Measurements from ENCODE around the gene TAS2R14. TPM values are rescaled to one million over a fixed set of nuclear protein-coding genes. Genes with fewer than 3 reads are reported as not detected.

TAS2R14 gene
- total RNA-seq, 1 donor from 2014 or later: 2.8 TPM

DNA sequence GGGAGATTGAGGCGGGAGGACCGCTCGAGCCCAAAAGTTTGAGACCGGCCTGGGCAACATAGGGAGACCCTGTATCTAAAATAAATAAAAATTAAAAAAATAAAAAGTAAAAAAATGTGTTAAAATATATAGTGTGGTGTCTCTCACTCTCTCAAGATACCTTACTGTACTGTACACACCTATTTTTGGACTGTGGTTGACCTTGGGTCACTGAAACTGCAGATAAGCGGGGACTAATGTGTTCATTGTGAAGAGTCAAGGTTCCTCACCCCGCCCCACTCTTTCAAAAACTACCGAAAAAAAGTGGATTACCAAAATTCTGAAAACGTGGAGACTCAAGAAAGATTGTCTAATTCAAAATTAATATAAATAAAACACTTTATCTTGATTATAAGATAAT is 28.7 kb downstream of the TAS2R14 start:
- Mint-ChIP-seq H3K27ac (no peak overlapping the region), H3K4me1 (ENCODE audit: unreplicated experiment) (no peaks in the 10 kb centered on the region), H3K4me3 (no peak overlapping the region), H3K36me3 (peaks cover 21% of the 10 kb centered on the region), H3K9me3 (no peaks in the 10 kb centered on the region), H3K27me3 (no peaks in the 10 kb centered on the region)
- DNase-seq (ENCODE audit: extremely low spot score, unreplicated experiment): no peak
- TF ChIP-seq, protein P1, sequence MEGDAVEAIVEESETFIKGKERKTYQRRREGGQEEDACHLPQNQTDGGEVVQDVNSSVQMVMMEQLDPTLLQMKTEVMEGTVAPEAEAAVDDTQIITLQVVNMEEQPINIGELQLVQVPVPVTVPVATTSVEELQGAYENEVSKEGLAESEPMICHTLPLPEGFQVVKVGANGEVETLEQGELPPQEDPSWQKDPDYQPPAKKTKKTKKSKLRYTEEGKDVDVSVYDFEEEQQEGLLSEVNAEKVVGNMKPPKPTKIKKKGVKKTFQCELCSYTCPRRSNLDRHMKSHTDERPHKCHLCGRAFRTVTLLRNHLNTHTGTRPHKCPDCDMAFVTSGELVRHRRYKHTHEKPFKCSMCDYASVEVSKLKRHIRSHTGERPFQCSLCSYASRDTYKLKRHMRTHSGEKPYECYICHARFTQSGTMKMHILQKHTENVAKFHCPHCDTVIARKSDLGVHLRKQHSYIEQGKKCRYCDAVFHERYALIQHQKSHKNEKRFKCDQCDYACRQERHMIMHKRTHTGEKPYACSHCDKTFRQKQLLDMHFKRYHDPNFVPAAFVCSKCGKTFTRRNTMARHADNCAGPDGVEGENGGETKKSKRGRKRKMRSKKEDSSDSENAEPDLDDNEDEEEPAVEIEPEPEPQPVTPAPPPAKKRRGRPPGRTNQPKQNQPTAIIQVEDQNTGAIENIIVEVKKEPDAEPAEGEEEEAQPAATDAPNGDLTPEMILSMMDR (conservative IDR thresholded peaks at IDR 0.05): no peak

DNA sequence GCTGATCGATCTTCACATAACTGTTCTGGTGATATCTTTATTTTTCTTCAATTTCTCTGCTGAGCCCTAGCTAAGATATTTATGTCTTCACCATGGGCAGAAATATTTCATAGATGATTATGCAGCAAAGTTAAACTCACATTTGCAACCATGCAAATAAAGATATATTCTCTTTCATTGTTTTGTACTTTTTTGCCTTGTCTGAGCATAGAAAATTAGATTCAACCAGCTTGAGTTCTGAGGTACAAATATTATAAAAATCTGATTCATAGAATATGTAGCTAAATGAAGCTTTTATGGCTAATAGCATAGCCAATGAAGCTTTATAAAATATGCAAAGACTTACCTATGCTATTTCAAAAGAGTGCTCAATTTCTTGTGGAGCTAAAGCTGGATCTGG is 29.6 kb downstream of the TAS2R14 start, which contains the start of gene TAS2R13:
TSS of gene TAS2R13 (minus strand) at position 101 of the 400 bp plus-strand sequence. CDS start 264 bp downstream, outside the sequence.
- H3K9me3 Mint-ChIP-seq: peaks cover 7% of the 10 kb centered on the region
- no peak for DNase-seq (ENCODE audit: extremely low spot score, unreplicated experiment)
- H3K27ac Mint-ChIP-seq: no peak within 1 kb of the TSS
- no peak within 1 kb of the TSS for H3K4me3 Mint-ChIP-seq
- TF ChIP-seq, protein P1 (conservative IDR thresholded peaks at IDR 0.05): no peak
- H3K36me3 Mint-ChIP-seq: peaks cover 30% of the 10 kb centered on the region
- H3K27me3 Mint-ChIP-seq: no peaks in the 10 kb centered on the region
- H3K4me1 Mint-ChIP-seq (ENCODE audit: unreplicated experiment): no peaks in the 10 kb centered on the region

DNA sequence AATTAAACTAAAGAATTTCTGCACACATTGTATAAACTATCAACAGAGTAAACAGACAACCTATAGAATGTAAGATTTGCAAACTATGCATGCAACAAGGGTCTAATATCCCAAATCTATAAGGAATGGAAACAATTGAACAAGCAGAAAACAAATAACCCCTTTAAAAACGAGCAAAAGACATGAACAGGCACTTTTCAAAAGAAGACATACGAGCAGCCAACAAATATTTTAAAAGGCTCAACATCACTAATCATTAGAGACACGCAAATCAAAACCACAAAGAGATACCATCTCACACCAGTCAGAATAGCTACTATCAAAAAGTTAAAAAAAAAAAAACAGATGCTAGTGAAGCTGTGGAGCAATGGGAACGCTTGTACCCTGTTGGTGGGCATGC is 34.4 kb downstream of the TAS2R14 start:
- Mint-ChIP-seq H3K4me1 (ENCODE audit: unreplicated experiment) (no peaks in the 10 kb centered on the region), H3K4me3 (no peak overlapping the region), H3K27me3 (no peaks in the 10 kb centered on the region), H3K36me3 (peaks cover 46% of the 10 kb centered on the region), H3K9me3 (peaks cover 14% of the 10 kb centered on the region), H3K27ac (no peak overlapping the region)
- DNase-seq (ENCODE audit: extremely low spot score, unreplicated experiment): no peak
- TF ChIP-seq, protein P1 (conservative IDR thresholded peaks at IDR 0.05): no peak

DNA sequence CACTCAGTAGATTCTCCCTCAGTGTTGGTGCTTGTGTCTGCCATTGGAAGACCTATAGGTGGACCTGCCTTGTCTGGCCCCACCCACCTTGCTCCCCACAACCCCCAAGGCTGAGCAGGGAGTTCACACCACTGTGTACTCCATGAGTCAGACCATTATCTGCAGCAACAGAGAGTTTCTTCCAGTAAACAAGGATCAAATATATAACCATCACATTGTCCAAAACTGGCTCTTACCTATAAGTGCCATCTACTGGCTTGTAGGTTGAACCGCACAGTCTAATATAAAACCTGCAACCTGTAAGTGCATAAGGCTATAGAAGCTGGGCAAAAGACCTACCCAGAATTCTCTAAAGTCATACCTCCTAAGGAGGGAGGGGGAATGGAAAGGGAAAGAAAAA is 37.6 kb downstream of the TAS2R14 start:
- TF ChIP-seq, protein P1 (conservative IDR thresholded peaks at IDR 0.05): no peak
- Mint-ChIP-seq H3K27ac (no peak overlapping the region), H3K9me3 (peaks cover 18% of the 10 kb centered on the region), H3K4me1 (ENCODE audit: unreplicated experiment) (no peaks in the 10 kb centered on the region), H3K36me3 (peaks cover 40% of the 10 kb centered on the region), H3K4me3 (no peak overlapping the region), H3K27me3 (no peaks in the 10 kb centered on the region)
- DNase-seq (ENCODE audit: extremely low spot score, unreplicated experiment): no peak

DNA sequence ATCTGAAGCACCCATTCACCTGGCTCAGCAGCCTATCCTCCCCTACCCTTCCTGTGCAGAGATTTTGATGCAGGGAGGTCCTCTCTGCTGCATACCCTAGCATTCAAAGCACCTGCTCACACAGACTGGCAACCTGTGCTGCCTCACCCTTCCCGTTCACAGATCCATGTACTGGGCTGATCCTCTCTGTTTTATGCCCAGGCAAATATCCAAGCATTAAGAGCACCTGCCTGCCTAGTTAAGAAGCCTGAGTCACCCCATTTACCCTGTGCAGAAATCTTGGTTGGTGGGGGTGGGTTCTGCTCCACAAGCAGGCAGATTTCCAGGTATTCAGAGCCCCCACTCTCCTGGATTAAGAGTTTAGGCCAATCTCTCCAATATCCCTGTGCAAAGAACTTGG is 38.1 kb downstream of the TAS2R14 start:
- no peak for DNase-seq (ENCODE audit: extremely low spot score, unreplicated experiment)
- no peaks in the 10 kb centered on the region for H3K27me3 Mint-ChIP-seq
- H3K27ac Mint-ChIP-seq: no peak overlapping the region
- no peaks in the 10 kb centered on the region for H3K4me1 Mint-ChIP-seq (ENCODE audit: unreplicated experiment)
- TF ChIP-seq, protein P1 (conservative IDR thresholded peaks at IDR 0.05): no peak
- H3K36me3 Mint-ChIP-seq: peaks cover 39% of the 10 kb centered on the region
- peaks cover 18% of the 10 kb centered on the region for H3K9me3 Mint-ChIP-seq
- no peak overlapping the region for H3K4me3 Mint-ChIP-seq

DNA sequence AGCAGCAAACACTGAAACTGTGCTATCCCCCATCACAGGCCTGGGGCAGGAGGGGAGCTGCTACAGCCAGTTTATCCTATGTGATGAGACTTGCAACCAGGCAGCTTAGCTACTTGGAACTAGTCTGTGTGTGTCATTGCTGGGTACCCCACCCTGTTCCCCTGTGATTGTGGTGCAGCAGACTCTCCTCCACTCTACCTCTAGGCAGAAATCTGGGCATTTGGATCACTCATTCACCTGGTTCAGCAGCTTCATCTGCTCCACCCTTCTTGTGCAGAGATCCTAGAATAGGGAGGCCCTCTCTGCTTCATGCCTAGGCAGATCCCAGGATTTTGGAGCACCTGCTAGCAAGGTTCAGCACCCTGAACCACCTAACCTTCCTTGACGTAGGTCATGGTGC is 38.5 kb downstream of the TAS2R14 start:
- H3K27me3 Mint-ChIP-seq: no peaks in the 10 kb centered on the region
- TF ChIP-seq, protein P1 (conservative IDR thresholded peaks at IDR 0.05): no peak
- H3K9me3 Mint-ChIP-seq: peaks cover 18% of the 10 kb centered on the region
- H3K4me1 Mint-ChIP-seq (ENCODE audit: unreplicated experiment): no peaks in the 10 kb centered on the region
- H3K36me3 Mint-ChIP-seq: peaks cover 35% of the 10 kb centered on the region
- no peak overlapping the region for H3K4me3 Mint-ChIP-seq
- H3K27ac Mint-ChIP-seq: no peak overlapping the region
- no peak for DNase-seq (ENCODE audit: extremely low spot score, unreplicated experiment)
